Measurements from ENCODE around the gene THUMPD3.

- TF ChIP-seq POLR2A (IDR thresholded peaks at IDR 0.05; ENCODE audit: insufficient read depth in 1 of 2, low read depth in 2 of 2, low read length in 2 of 2) (no peak), ZNF777 (CRISPR knock-in tag; IDR thresholded peaks at IDR 0.05) (no peak), HMG20B (CRISPR knock-in tag; conservative IDR thresholded peaks at IDR 0.05) (no peak), CENPBD1 (CRISPR knock-in tag; IDR thresholded peaks at IDR 0.05; ENCODE audit: borderline replicate concordance, low read depth) (no peak), ZBTB33 (CRISPR knock-in tag; IDR thresholded peaks at IDR 0.05) (no peak), HOXA7 (CRISPR knock-in tag; IDR thresholded peaks at IDR 0.05) (no peak), ZNF580 (CRISPR knock-in tag; IDR thresholded peaks at IDR 0.05; ENCODE audit: borderline replicate concordance, low read depth) (no peak)
These were observed 45.2 kb downstream of the THUMPD3 start for GRCh38 chr3:9408061-9408460.

Measured in HepG2 (cell line).